Measurements from ENCODE around the gene HM13. TPM values are rescaled to one million over a fixed set of nuclear protein-coding genes. Genes with fewer than 3 reads are reported as not detected.

The HM13 gene, protein sequence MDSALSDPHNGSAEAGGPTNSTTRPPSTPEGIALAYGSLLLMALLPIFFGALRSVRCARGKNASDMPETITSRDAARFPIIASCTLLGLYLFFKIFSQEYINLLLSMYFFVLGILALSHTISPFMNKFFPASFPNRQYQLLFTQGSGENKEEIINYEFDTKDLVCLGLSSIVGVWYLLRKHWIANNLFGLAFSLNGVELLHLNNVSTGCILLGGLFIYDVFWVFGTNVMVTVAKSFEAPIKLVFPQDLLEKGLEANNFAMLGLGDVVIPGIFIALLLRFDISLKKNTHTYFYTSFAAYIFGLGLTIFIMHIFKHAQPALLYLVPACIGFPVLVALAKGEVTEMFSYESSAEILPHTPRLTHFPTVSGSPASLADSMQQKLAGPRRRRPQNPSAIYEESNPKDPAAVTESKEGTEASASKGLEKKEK
- 93.3 to 103 TPM (median 101 TPM) in 3 replicates for total RNA-seq (2021)
- percentile 83 among the genes with signal in this experiment for Bru-seq, nascent RNA
- long read RNA-seq, experiment 1, transcript HM13-224 (3 exons, 3,932 nt), result minor isoform, 8 of 322 reads
- long read RNA-seq, experiment 1, transcript HM13-202 (12 exons, 1,606 nt), result major isoform, 209 of 322 reads
- long read RNA-seq, experiment 1, partial matches to known transcripts, result 42 of 322 reads
- long read RNA-seq, experiment 1, other reads (novel, unspliced or antisense), result 60 of 322 reads
- long read RNA-seq, experiment 2, transcript HM13-202 (12 exons, 1,606 nt), result major isoform, 43 of 101 reads
- long read RNA-seq, experiment 2, partial matches to known transcripts, result 25 of 101 reads
- long read RNA-seq, experiment 2, other reads (novel, unspliced or antisense), result 27 of 101 reads
- long read RNA-seq, experiment 3, transcript HM13-202 (12 exons, 1,606 nt), result major isoform, 411 of 522 reads
- long read RNA-seq, experiment 3, partial matches to known transcripts, result 8 of 522 reads
- long read RNA-seq, experiment 3, other reads (novel, unspliced or antisense), result 95 of 522 reads

DNA sequence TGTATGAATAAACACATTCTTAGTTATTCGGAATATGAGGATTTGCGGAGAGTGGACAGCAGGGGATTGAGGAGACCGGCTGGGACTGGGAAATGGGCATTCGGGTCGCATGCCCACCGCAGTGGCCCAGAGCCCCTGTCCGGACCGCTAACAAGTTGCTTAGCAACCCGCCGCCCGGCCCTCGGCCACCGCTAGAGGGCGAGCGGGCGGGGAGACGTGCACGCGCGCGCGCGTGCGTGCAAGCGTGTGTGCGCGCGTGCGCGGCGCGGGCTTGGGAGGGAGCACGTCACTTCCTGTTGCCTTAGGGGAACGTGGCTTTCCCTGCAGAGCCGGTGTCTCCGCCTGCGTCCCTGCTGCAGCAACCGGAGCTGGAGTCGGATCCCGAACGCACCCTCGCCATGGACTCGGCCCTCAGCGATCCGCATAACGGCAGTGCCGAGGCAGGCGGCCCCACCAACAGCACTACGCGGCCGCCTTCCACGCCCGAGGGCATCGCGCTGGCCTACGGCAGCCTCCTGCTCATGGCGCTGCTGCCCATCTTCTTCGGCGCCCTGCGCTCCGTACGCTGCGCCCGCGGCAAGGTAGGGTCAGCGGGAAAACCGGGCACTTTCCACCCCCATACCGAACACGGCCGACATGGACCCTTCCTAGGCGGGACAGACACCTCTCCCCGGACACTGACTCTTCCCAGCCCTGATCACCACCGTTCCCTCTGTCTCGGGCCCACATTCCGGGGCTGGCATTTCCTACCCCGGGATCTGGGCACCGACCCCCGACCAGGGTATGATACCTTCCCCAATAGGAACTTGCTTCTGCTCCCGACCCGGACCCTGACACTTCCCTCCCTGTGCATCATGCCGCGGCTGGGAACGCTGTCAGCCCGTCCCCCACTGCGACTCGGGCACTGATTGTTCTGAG is at the start of gene HM13:
HM13 (plus strand) TSS at position 289 of the 918 bp plus-strand sequence; CDS start at position 399, 110 bp downstream.
- Mint-ChIP-seq H3K27ac (no peak within 1 kb of the TSS), H3K9me3 (no peaks in the 10 kb centered on the region), H3K4me3 (peak within 1 kb of the TSS; percentile 34), H3K27me3 (ENCODE audit: low read depth) (peaks cover 5% of the 10 kb centered on the region; the same call in 1 of the 2 replicates), H3K4me1 (no peaks in the 10 kb centered on the region), H3K36me3 (peaks cover 2% of the 10 kb centered on the region)
- CTCF ChIA-PET, result interaction anchor here (0.5 to 1.5 kb wide), 12 partner anchors 8 to 347 kb away, joined by 3 to 16 read pairs (median 4); no protein-coding TSS in a partner anchor
- POLR2A ChIA-PET, result no interaction called here
- peak; percentile 90 for DNase-seq (ENCODE audit: low spot score)
- ATAC-seq, result peak; percentile 72
- TF ChIP-seq GRHL2 (CRISPR knock-in tag; IDR thresholded peaks at IDR 0.05; ENCODE audit: insufficient replicate concordance, severe bottlenecking) (no peak), ZNF512 (CRISPR knock-in tag; IDR thresholded peaks at IDR 0.05; ENCODE audit: borderline replicate concordance) (no peak), FOXP4 (CRISPR knock-in tag; IDR thresholded peaks at IDR 0.05) (peak; percentile 92), CREM (CRISPR knock-in tag; IDR thresholded peaks at IDR 0.05) (peak; percentile 94; the same call in 1 of the 2 replicates), ZNF219 (CRISPR knock-in tag; IDR thresholded peaks at IDR 0.05; ENCODE audit: borderline replicate concordance) (0 out of 2 replicates have a peak, but pooled peaks have one; percentile 49), HMGA2 (CRISPR knock-in tag; IDR thresholded peaks at IDR 0.05) (no peak), ERG (CRISPR knock-in tag; IDR thresholded peaks at IDR 0.05) (peak; percentile 75; the same call in 1 of the 2 replicates), JAZF1 (CRISPR knock-in tag; IDR thresholded peaks at IDR 0.05) (no peak), FOXK1 (CRISPR knock-in tag; IDR thresholded peaks at IDR 0.05) (peak; percentile 97), IRF1 (CRISPR knock-in tag; IDR thresholded peaks at IDR 0.05) (no peak), PRRX2 (CRISPR knock-in tag; IDR thresholded peaks at IDR 0.05) (0 out of 2 replicates have a peak, but pooled peaks have one; percentile 53), NFATC4 (CRISPR knock-in tag; IDR thresholded peaks at IDR 0.05) (no peak), JUN (CRISPR knock-in tag; IDR thresholded peaks at IDR 0.05) (peak; percentile 92; the same call in 1 of the 2 replicates), ZNF671 (CRISPR knock-in tag; IDR thresholded peaks at IDR 0.05) (no peak), EMX1 (CRISPR knock-in tag; IDR thresholded peaks at IDR 0.05) (0 out of 2 replicates have a peak, but pooled peaks have one; percentile 62), NR2C2 (CRISPR knock-in tag; IDR thresholded peaks at IDR 0.05) (no peak)
- TF ChIP-seq, protein P1, sequence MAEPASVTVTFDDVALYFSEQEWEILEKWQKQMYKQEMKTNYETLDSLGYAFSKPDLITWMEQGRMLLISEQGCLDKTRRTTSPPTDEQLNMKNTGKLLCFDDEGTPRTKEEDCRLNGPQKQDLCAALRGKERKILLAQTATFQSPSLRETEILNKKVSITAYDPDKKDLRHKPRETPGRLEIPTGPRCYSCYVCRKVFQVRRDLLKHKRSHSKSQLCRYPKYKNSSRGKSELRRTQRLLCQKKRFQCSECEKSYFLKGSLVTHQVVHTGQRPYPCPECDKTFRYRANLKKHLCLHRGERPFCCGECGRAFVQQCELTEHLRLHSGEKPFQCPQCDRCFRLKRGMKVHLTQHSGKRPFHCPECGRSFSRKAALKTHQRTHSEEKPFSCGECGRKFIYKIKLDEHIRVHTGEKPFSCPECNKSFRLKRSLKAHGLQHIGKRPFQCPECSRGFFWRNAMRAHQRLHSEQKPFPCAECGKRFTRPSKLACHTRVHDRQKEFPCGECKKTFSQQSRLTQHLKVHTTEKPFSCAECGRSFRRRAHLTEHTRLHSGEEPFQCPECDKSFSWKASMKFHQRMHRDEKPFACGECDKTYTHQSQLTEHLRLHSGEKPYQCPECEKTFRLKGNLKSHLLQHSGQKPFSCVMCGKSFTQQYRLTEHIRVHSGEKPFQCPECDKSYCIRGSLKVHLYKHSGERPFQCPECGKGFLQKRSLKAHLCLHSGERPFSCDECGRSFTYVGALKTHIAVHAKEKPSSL (CRISPR knock-in tag; conservative IDR thresholded peaks at IDR 0.05), result no peak
- TF ChIP-seq, protein P2, sequence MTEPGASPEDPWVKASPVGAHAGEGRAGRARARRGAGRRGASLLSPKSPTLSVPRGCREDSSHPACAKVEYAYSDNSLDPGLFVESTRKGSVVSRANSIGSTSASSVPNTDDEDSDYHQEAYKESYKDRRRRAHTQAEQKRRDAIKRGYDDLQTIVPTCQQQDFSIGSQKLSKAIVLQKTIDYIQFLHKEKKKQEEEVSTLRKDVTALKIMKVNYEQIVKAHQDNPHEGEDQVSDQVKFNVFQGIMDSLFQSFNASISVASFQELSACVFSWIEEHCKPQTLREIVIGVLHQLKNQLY (CRISPR knock-in tag; IDR thresholded peaks at IDR 0.05), result 0 out of 2 replicates have a peak, but pooled peaks have one; percentile 46
- TF ChIP-seq, protein P3, sequence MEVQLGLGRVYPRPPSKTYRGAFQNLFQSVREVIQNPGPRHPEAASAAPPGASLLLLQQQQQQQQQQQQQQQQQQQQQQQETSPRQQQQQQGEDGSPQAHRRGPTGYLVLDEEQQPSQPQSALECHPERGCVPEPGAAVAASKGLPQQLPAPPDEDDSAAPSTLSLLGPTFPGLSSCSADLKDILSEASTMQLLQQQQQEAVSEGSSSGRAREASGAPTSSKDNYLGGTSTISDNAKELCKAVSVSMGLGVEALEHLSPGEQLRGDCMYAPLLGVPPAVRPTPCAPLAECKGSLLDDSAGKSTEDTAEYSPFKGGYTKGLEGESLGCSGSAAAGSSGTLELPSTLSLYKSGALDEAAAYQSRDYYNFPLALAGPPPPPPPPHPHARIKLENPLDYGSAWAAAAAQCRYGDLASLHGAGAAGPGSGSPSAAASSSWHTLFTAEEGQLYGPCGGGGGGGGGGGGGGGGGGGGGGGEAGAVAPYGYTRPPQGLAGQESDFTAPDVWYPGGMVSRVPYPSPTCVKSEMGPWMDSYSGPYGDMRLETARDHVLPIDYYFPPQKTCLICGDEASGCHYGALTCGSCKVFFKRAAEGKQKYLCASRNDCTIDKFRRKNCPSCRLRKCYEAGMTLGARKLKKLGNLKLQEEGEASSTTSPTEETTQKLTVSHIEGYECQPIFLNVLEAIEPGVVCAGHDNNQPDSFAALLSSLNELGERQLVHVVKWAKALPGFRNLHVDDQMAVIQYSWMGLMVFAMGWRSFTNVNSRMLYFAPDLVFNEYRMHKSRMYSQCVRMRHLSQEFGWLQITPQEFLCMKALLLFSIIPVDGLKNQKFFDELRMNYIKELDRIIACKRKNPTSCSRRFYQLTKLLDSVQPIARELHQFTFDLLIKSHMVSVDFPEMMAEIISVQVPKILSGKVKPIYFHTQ (CRISPR knock-in tag; IDR thresholded peaks at IDR 0.05), result no peak

Measured in WTC11 (cell line).